Measurements from ENCODE around the gene MAFG. TPM values are rescaled to one million over a fixed set of nuclear protein-coding genes. Genes with fewer than 3 reads are reported as not detected.
A peak's percentile ranks its signal among the peaks of the same experiment; 100 is the strongest.

Gene MAFG
- total and polyA plus RNA-seq, 9 of the 15 experiments (the other 6 are each of a cell fraction or from before 2014, with no cell fraction given) = 1.1 to 58.1 (median 24.9) TPM

DNA sequence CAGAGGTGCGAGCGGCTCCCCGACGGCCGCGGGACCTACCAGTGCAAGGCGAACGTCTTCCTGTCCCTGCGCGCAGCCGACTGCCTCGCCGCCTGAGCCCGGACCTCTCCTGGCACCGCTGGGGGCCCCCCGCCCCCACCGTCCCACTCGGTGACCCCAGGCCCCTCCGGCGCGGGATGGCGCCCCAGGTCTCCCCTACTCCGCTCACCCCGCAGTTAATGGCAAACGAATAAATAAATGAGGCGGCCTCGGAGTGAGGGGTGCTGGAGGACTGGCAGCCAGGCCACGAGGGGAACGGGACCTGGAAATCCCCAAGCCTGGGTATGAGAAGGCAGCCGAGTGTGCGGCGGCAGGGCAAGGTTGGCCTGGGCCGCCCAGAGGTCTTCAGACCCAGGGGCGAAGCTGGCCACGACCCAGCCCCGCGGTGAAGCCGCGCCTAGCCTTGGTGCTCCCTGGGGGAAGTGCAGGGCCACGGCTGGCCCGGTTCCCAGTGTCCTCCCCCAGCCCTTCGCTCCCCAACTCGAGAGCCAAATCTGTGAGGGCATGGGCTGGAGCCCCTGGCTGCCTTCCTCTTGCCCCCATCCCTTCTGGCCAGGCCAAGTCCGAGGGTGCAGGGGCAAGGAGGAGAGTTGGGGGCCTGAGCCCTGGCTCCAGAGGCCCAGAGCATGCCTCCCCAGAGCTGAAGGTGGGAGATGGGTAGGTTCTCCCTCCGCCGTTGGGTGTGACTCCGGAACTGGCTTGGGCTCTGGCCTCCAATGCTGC is 24.7 kb downstream of the MAFG start (continued):
- TF ChIP-seq, protein P1, sequence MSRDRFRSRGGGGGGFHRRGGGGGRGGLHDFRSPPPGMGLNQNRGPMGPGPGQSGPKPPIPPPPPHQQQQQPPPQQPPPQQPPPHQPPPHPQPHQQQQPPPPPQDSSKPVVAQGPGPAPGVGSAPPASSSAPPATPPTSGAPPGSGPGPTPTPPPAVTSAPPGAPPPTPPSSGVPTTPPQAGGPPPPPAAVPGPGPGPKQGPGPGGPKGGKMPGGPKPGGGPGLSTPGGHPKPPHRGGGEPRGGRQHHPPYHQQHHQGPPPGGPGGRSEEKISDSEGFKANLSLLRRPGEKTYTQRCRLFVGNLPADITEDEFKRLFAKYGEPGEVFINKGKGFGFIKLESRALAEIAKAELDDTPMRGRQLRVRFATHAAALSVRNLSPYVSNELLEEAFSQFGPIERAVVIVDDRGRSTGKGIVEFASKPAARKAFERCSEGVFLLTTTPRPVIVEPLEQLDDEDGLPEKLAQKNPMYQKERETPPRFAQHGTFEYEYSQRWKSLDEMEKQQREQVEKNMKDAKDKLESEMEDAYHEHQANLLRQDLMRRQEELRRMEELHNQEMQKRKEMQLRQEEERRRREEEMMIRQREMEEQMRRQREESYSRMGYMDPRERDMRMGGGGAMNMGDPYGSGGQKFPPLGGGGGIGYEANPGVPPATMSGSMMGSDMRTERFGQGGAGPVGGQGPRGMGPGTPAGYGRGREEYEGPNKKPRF (IDR thresholded peaks at IDR 0.05; ENCODE audit: low read depth, low read length) = no peak
- peak; percentile 47 for TF ChIP-seq FIP1L1 (IDR thresholded peaks at IDR 0.05; ENCODE audit: low read depth, low read length, poor library complexity, severe bottlenecking)

DNA sequence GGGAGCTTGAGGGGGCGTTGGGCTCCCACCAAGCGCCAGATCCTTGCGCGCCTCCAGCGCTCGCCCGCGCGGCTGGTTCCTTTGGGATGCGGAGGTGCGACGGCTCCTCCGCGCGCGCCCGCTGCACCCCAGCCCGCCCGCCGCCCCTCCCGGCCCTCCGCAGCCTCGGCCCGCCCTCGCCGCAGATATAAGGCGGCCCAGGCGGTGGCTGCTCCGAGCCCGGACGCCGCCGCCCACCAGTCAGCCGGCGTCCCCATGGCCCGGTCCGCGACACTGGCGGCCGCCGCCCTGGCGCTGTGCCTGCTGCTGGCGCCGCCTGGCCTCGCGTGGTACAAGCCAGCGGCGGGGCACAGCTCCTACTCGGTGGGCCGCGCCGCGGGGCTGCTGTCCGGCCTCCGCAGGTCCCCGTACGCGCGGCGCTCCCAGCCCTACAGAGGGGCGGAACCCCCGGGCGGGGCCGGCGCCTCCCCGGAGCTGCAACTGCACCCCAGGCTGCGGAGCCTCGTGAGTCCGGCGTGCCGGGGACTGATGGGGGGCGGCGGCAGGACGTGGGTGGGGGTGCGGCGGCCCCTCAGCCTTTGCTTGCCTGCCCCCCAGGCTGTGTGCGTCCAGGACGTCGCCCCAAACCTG is 25.4 kb downstream of the MAFG start, which contains the start of gene NPB:
Gene NPB (plus strand): TSS at position 216 of the 630 bp plus-strand sequence. CDS start 40 bp downstream, at position 256.
- ChIA-PET CTCF (ENCODE audit: low intra/inter-chr PET ratio) (no interaction called here), POLR2A (interaction anchor here (0.6 to 1.7 kb wide), 8 partner anchors 9 to 251 kb away, joined by 3 to 10 read pairs (median 4); partner anchors contain the start of genes ANAPC11 and PCYT2)
- peak; percentile 86 for ATAC-seq
- BruUV-seq (replicated peaks) = no TSS peak
- Histone ChIP-seq H3K79me2 (ENCODE audit: control insufficient read depth, insufficient read depth, low read length) (no peaks in the 10 kb centered on the region), H2AFZ (ENCODE audit: low read depth, low read length) (no peak within 1 kb of the TSS), H3K4me3 (peak within 1 kb of the TSS; percentile 32; the same call in 1 of the 2 replicates), H3K4me1 (replicated peaks in 1 of 2; ENCODE audit: control insufficient read depth in 2 of 2, insufficient read depth in 2 of 2, low read length in 2 of 2) (peaks cover 10 to 84% of the 10 kb centered on the region in 2 experiments), H3K36me3 (ENCODE audit: control insufficient read depth, insufficient read depth, low read length) (peaks cover 74% of the 10 kb centered on the region; the same call in 2 of the 3 replicates), H4K20me1 (replicated peaks; ENCODE audit: control insufficient read depth, insufficient read depth, low read length) (peaks cover 9% of the 10 kb centered on the region; the same call in 1 of the 2 replicates), H3K9me1 (ENCODE audit: control insufficient read depth, insufficient read depth, low read length) (no peaks in the 10 kb centered on the region), H3K4me2 (ENCODE audit: insufficient read depth, low read length) (peak within 1 kb of the TSS; percentile 51), H3K27me3 (ENCODE audit: control insufficient read depth in 2 of 2, insufficient read depth in 2 of 2, low read length in 2 of 2) (no peaks in the 10 kb centered on the region), H3K9ac (ENCODE audit: insufficient read depth in 1 of 2, low read depth in 2 of 2, low read length in 2 of 2) (peak within 1 kb of the TSS in 1 of 2 experiments; percentile 89; a peak in 3 of 4 replicates), H3K27ac (ENCODE audit: extremely low read depth, low read depth, low read length) (peak within 1 kb of the TSS; percentile 27; the same call in 1 of the 3 replicates), H3K9me3 (replicated peaks; ENCODE audit: control insufficient read depth, insufficient read depth, low read depth, low read length) (no peaks in the 10 kb centered on the region)
- peak; percentile 65 to 73 (median 68) for DNase-seq (ENCODE audit: extremely low read depth in 1 of 4, low spot score in 3 of 4)
- intact Hi-C loops (cut with micrococcal nuclease) = no loop called here
- in situ Hi-C loops (cut with MboI) = no loop called here
- WGBS (ENCODE audit: insufficient coverage, low coverage, missing lambda C conversion rate) = under 1% methylated on average over 26 of the region's 79 CpGs
- no peak for FAIRE-seq
- TF ChIP-seq POLR2H (tag; IDR thresholded peaks at IDR 0.05; ENCODE audit: low read depth) (peak; percentile 37), BRD4 (IDR thresholded peaks at IDR 0.05) (no peak), PTTG1 (tag; IDR thresholded peaks at IDR 0.05; ENCODE audit: low read depth) (no peak), NONO (IDR thresholded peaks at IDR 0.05; ENCODE audit: low read depth in 2 of 2, low read length in 1 of 2) (no peak)
- TF ChIP-seq, protein P2, sequence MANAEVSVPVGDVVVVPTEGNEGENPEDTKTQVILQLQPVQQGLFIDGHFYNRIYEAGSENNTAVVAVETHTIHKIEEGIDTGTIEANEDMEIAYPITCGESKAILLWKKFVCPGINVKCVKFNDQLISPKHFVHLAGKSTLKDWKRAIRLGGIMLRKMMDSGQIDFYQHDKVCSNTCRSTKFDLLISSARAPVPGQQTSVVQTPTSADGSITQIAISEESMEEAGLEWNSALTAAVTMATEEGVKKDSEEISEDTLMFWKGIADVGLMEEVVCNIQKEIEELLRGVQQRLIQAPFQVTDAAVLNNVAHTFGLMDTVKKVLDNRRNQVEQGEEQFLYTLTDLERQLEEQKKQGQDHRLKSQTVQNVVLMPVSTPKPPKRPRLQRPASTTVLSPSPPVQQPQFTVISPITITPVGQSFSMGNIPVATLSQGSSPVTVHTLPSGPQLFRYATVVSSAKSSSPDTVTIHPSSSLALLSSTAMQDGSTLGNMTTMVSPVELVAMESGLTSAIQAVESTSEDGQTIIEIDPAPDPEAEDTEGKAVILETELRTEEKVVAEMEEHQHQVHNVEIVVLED (CRISPR knock-in tag; IDR thresholded peaks at IDR 0.05) = no peak
- TF ChIP-seq, protein P3, sequence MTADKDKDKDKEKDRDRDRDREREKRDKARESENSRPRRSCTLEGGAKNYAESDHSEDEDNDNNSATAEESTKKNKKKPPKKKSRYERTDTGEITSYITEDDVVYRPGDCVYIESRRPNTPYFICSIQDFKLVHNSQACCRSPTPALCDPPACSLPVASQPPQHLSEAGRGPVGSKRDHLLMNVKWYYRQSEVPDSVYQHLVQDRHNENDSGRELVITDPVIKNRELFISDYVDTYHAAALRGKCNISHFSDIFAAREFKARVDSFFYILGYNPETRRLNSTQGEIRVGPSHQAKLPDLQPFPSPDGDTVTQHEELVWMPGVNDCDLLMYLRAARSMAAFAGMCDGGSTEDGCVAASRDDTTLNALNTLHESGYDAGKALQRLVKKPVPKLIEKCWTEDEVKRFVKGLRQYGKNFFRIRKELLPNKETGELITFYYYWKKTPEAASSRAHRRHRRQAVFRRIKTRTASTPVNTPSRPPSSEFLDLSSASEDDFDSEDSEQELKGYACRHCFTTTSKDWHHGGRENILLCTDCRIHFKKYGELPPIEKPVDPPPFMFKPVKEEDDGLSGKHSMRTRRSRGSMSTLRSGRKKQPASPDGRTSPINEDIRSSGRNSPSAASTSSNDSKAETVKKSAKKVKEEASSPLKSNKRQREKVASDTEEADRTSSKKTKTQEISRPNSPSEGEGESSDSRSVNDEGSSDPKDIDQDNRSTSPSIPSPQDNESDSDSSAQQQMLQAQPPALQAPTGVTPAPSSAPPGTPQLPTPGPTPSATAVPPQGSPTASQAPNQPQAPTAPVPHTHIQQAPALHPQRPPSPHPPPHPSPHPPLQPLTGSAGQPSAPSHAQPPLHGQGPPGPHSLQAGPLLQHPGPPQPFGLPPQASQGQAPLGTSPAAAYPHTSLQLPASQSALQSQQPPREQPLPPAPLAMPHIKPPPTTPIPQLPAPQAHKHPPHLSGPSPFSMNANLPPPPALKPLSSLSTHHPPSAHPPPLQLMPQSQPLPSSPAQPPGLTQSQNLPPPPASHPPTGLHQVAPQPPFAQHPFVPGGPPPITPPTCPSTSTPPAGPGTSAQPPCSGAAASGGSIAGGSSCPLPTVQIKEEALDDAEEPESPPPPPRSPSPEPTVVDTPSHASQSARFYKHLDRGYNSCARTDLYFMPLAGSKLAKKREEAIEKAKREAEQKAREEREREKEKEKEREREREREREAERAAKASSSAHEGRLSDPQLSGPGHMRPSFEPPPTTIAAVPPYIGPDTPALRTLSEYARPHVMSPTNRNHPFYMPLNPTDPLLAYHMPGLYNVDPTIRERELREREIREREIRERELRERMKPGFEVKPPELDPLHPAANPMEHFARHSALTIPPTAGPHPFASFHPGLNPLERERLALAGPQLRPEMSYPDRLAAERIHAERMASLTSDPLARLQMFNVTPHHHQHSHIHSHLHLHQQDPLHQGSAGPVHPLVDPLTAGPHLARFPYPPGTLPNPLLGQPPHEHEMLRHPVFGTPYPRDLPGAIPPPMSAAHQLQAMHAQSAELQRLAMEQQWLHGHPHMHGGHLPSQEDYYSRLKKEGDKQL (CRISPR knock-in tag; IDR thresholded peaks at IDR 0.05; ENCODE audit: borderline replicate concordance) = no peak
